Measurements from ENCODE around the gene COL9A1. TPM values are rescaled to one million over a fixed set of nuclear protein-coding genes. Genes with fewer than 3 reads are reported as not detected.

The COL9A1 gene
- total RNA-seq, 1 experiment from 2014 or later, result 7.8 TPM

- DNase-seq, result no peak
- Histone ChIP-seq H4K5ac (ENCODE audit: insufficient read length, low read depth, low read length) (no peak overlapping the region), H2AFZ (ENCODE audit: low read length) (no peak overlapping the region), H3K79me2 (ENCODE audit: insufficient read depth, low read length) (no peaks in the 10 kb centered on the region), H3T11ph (ENCODE audit: low read length) (no peak overlapping the region), H2BK120ac (ENCODE audit: low read depth, low read length, poor library complexity, severe bottlenecking) (no peak overlapping the region), H2BK15ac (ENCODE audit: low read depth, low read length) (no peak overlapping the region), H3K23ac (ENCODE audit: insufficient read length, low read depth, low read length) (no peak overlapping the region), H3K18ac (ENCODE audit: insufficient read length, low read depth, low read length) (no peak overlapping the region), H2BK5ac (ENCODE audit: insufficient read length, low read length) (no peak overlapping the region), H2BK12ac (ENCODE audit: insufficient read length, low read depth, low read length) (no peak overlapping the region), H2BK20ac (ENCODE audit: low read depth, low read length, poor library complexity, severe bottlenecking) (no peak overlapping the region), H3K4ac (ENCODE audit: low read depth, low read length) (no peak overlapping the region), H3K27me3 (ENCODE audit: insufficient read depth, low read length) (no peaks in the 10 kb centered on the region), H3K4me1 (ENCODE audit: insufficient read depth, low read length) (no peaks in the 10 kb centered on the region), H4K91ac (ENCODE audit: insufficient read length, low read depth, low read length) (no peak overlapping the region), H3K14ac (ENCODE audit: insufficient read depth, low read length) (no peak overlapping the region), H4K20me1 (ENCODE audit: control insufficient read depth, insufficient read depth, insufficient read length) (no peaks in the 10 kb centered on the region), H3K9me3 (ENCODE audit: control insufficient read depth, low read depth, low read length) (no peaks in the 10 kb centered on the region), H3K9ac (ENCODE audit: extremely low read depth, insufficient read length, low read length) (no peak overlapping the region), H3K4me2 (ENCODE audit: insufficient read depth, insufficient read length, low read length) (no peak overlapping the region), H3K23me2 (ENCODE audit: insufficient read length, low read depth, low read length, poor library complexity, severe bottlenecking) (no peaks in the 10 kb centered on the region), H2AK5ac (ENCODE audit: insufficient read length, low read length) (no peak overlapping the region), H3K56ac (ENCODE audit: insufficient read length, low read depth, low read length) (no peak overlapping the region), H4K8ac (replicated peaks; ENCODE audit: insufficient read length, low read depth, low read length) (no peak overlapping the region), H3K79me1 (ENCODE audit: insufficient read depth, low read depth, low read length, poor library complexity, severe bottlenecking) (no peaks in the 10 kb centered on the region), H3K27ac (ENCODE audit: insufficient read length, low read depth, low read length) (no peak overlapping the region)
- H3K9me3 Mint-ChIP-seq, result no peaks in the 10 kb centered on the region
- H3K27me3 Mint-ChIP-seq (ENCODE audit: low read depth), result no peaks in the 10 kb centered on the region
- no peak for TF ChIP-seq CTCF (conservative IDR thresholded peaks at IDR 0.05)
- H3K4me3 Mint-ChIP-seq, result no peak overlapping the region
- no peaks in the 10 kb centered on the region for H3K4me1 Mint-ChIP-seq
- peaks cover 0 to 9% (median 0%) of the 10 kb centered on the region in 3 experiments; a peak in 3 of 7 replicates for H3K36me3 Mint-ChIP-seq (ENCODE audit: insufficient read depth in 1 of 3, low read depth in 3 of 3)
- no peak overlapping the region for H3K27ac Mint-ChIP-seq
- WGBS (ENCODE audit: extremely low coverage, insufficient read length, low lambda C conversion rate), result no CpG with 5 or more reads among the region's 7 CpGs
Measured at GRCh38 chr6:70234561-70235236, 68.2 kb downstream of the COL9A1 start.

All from H9 (cell line).